Lung microvascular endothelial cell (primary cell): ENCODE results near the gene PLAAT3. TPM values are rescaled to one million over a fixed set of nuclear protein-coding genes. Genes with fewer than 3 reads are reported as not detected.
"Not testable (repeated sequence)": the region's sequence is repeated elsewhere in the genome, so short reads cannot be mapped to it uniquely, and the experiment has no call there.

Source experiments
- DNase-seq, 2 donors: peaks; one replicate each; pipeline versions ENCODE4 v3.0.0 to v3.0.0-alpha.2; 2010; ENCODE audit warnings: low read depth in 2 of 2
- total RNA-seq: library from RNA; depleted of rRNA; stranded (reverse); fragments of >200 nt; gene quantifications from 2 replicates; pipeline ENCODE4 v1.2.1, GENCODE V29; 2014

PLAAT3 gene
- total RNA-seq, 1 donor from 2014 or later, result 63.1 TPM

DNA sequence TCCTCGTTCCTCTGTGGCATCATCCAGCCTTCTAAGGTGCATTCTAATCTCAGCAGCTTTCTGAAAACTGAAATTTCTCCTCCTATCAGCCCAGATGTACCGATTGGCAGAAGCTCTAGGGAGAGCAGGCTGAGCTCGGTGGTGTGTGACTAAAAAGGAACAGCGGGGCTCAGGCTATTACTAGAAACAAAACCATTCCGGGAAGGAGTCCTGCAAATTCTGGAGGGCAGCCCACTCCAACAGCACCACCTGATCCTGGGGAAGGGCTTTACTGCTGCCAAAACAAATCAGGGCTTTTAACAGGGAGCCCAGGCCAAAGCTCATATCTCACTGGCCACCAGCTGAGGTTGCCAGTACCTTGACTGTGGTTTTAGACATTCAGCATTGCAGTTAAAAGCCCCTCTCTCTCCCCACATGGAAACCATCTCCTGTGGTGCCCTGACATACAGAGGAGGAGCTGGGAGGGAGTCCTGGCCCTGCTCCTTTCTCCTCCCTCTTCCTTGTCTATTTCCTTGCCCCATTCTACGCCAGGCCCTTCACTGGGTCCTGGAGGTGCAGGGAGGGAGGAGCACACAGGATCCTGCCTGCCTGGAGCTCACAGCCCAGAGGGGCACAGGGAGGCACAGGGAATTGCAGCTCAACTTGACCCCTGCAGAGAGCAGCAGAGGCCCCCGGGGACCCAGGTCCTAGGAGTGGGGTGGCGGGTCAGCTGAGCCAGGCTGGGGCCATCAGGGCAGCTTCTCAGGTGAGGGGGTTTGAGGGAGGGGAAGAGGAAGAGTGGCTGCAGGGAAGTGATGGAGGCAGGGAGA is 76.7 kb downstream of the PLAAT3 start:
- peak; percentile 20 to 56 for DNase-seq

DNA sequence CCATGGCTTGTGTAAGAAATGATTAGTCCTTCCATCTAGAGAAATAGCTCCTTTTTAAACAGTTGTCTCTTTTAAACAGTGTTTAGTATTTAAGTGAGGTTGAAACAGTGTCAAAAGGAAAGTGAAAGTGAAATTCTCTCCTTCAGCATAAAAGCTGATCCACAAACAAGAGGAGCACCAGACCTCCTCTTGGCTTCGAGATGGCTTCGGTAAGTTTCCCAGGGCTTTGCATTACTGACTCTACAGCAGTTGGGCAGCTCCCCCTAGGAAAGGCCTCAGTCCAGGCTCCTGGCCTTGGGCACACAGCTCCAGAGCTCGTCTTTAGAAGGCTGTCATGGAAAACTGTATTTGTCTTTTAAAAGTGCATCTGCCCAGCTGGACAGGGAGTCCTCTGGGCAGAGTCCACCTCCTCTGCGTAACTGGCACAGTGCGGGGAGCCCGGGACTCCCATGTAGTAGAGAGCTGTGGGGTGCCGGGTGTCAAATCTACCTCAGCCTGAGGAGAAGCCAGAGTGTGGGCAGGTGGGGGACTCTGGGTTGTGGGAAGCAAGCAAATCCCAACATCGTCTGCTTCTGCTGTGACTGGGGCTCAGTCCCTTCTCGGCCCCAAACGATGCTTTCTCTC is 77.5 kb downstream of the PLAAT3 start, which contains the start of gene PLAAT4:
Gene PLAAT4, plus strand, starts transcription at position 140 of the 624 bp plus-strand sequence. Its CDS starts 61 bp downstream, at position 201.
- peak; percentile 71 to 79 for DNase-seq

DNA sequence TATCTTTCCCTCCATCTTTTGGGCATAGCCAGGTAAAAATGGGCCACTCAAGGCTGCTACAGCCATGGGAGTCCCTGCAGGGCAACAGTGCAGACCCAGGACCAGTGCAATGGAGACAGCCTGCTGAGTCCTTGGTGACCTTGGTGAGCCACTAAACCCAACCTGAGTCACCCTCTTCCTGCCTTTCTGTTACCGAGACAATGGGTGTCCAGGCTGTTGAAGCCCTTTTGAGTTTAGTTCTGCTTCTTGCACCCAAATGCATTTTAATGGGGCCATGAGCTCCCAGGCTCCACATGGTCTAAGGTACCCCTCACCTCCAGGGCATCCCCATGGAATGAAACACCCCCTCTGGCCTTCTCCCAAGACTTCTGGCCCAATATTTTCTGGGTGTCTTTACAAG is 78.5 kb downstream of the PLAAT3 start:
- DNase-seq, result peak in 1 of 2 donors; percentile 53

DNA sequence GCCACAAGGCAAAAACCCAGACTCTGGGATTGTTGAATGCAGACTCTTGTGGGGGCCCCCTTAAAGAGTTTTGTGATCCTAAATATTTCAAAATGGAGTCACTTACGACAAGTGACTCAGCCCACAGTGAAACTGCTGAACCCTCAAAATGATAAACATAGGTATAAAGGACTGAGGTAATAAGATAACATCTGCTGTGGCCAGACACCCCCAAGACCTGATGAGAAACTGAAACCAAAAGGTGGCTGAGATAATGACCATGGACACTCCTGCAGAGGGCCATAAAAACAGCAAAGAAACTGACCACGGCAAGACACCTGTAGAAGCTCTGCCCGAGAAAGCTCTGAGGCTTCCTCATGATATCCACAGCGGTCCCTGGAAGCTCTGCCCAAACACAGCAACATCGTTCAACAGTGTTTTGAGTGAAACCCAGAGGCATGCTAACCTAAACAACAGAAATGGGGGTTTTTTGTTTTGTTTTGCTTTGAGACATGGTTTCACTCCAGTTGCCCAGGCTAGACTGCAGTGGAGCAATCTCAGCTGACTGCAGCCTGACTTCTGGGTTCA is 79.3 kb downstream of the PLAAT3 start:
- DNase-seq, result no peak

DNA sequence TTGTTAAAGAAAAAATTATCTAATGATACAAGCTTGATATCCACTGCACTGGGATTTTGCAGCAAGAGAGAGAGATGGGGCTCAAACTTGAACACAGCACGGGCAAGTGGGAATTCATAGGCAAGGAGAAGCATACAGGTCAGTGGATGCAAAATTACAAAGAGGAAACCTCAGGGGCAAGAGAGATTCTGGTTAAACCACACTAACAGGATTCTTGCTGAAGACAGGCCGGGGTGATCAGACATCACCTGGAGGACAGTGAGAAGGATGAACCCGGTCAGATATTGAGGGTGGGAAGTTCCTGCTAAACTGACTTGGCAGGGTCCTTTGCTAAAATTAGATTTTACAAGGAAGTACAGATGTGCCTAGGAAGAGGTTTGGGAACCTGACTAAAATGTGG is 80.2 kb downstream of the PLAAT3 start:
- no peak for DNase-seq

DNA sequence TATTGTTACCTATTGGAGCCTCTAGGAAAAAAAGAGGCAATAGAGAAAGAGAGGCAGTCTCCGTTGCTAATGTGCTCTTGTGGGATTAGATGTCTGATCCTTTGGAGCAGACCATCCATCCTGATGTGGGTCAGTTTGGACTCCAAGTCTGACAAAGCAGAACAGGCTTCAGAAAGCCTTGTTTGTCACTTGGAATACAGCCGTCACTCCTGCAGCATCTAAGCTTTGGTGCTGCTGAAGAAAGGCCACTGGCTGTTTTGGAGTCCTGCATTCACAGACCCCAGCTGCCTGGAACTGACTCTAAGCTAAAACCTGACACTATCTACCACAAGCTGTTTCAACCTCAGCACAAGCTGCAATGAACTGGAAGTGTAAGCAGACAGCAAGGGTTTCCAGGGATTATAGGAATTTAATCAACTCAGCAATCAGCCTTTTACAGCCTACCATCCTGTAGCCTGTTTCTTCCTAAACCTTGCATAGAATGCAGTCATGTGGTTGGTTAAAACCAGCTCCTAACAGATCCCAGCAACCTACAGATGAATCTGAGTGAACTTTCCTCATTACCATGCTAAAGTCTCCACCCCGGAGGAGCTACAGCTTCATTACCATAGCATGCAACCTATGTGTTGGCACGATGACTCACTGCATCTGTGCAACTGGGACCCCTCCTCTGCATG is 81.3 kb downstream of the PLAAT3 start:
- DNase-seq, result no peak

DNA sequence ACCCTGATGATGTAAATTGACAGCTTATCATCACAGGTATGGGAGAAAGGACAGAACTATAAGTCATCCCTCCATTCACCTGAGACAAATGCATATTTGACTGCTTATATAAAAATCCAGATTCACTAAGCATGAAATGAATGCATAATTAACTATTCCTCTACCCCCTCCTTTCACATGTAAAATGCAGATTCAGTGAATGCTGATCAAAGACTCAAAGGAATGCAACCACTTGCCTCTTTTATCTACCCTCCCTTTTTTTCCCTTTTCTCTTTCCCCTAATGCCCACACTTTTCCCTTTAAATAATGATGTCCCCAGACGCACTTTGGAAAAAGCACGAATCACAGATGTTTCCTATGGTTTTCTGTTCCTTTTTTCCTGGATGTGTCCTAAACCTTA is 82.1 kb downstream of the PLAAT3 start:
- DNase-seq, result no peak

DNA sequence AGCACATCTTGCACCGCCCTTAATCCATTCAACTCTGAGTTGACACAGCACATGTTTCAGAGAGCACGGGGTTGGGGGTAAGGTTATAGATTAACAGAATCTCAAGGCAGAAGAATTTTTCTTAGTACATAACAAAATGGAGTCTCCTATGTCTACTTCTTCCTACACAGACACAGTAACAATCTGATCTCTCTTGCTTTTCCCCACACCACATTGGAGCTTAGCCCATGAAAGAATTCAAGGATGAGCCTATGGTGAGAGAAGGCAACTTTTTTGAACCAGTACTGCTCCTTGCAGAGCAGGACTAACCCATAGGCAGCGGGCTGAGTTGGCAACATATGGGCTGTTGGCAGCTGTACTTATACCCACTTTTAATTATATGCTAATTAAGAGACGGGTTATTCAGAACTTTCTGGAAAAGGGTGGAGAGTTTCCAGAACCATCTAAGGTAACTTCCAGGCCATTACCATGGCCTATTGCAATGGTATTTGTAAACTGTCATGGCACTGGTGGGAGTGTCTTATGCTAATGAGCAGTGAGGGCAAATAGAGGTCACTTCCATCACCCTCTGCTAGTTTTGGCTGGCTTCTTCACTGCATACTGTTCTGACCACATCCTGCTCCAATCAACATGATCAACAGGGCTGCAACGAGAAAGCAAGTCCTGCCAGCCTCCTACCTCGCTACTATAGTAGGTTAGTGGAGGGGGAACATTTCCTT is 83.0 kb downstream of the PLAAT3 start:
- DNase-seq, result peak; percentile 78 to 80

DNA sequence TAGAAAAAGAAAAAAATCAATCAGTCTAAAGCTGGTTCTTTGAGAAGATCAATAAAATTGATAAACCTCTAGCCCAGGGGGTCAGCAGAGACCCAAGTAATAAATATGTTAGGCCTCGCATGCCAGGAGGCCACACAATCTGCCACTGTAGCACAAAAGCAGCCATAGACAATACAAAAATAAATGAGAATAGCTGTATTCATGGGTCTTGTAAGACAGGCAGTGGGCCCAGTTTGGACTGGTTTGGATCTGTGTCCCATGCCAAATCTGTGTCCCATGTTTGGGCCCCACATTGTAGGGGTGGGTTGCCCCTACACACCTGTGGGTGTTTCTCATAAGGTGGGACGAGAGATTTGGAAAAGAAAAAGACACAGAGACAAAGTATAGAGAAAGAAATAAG is 84.2 kb downstream of the PLAAT3 start:
- DNase-seq, result no peak

DNA sequence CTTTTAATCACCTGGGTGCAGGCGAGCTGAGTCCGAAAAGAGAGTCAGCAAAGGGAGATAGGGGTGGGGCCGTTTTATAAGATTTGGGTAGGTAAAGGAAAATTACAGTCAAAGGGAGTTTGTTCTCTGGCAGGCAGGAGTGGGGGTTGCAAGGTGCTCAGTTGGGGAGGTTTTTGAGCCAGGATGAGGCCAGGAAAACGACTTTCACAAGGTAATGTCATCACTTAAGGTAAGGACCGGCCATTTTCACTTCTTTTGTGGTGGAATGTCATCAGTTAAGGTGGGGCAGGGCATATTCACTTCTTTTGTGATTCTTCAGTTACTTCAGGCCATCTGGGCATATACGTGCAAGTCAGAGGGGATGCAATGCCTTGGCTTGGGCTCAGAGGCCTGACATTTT is 84.9 kb downstream of the PLAAT3 start:
- not testable (repeated sequence) for DNase-seq

DNA sequence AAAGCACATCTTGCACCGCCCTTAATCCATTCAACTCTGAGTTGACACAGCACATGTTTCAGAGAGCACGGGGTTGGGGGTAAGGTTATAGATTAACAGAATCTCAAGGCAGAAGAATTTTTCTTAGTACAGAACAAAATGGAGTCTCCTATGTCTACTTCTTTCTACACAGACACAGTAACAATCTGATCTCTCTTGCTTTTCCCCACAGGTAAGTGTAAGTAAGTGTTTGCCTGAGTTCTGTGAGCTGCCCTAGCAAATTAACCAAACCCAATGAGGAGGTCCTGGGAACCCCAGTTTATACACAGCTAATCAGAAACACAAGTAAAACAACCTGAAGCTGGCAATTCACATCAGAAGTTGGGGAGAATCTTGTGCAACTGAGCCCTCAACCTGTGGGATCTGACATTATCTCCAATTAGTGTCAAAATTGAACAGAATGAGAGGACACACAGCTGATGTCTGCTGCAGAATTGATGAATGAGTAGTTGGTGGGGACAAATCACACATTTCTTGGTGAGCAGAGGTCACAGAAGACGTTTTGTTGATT is 85.4 kb downstream of the PLAAT3 start:
- not testable (repeated sequence) for DNase-seq

DNA sequence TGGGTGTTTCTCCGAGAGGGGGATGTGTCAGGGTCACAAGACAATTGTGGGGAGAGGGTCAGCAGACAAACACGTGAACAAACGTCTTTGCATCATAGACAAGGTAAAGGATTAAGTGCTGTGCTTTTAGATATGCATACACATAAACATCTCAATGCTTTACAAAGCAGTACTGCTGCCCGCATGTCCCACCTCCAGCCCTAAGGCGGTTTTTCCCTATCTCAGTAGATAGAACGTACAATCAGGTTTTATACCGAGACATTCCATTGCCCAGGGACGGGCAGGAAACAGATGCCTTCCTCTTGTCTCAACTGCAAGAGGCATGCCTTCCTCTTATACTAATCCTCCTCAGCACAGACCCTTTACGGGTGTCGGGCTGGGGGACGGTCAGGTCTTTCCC is 86.1 kb downstream of the PLAAT3 start:
- DNase-seq, result not testable (repeated sequence)

DNA sequence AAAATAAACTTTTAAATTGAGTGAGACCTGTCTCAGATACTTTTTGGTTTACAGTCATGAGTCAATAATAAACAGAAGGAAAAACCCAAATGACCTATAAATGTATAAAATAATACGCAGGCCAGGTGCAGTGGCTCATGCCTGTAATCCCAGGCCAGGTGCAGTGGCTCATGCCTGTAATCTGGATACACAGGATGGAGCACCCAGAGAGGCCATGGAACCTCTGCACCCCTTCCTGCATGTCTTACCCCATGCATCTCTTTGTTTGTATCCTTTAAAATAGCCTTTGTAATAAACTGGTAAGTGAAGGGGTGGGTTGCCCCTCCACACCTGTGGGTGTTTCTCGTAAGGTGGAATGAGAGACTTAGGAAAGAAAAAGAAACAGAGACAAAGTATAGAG is 86.6 kb downstream of the PLAAT3 start:
- DNase-seq, result no peak

Other genes starting within 250 kb of the PLAAT3 start
- not detected in 2 replicates for gene SLC22A9, start 244.6 kb downstream of the PLAAT3 start, total RNA-seq
- not detected in 2 replicates for gene PLAAT5, start 123.3 kb downstream of the PLAAT3 start, total RNA-seq
- not detected in 2 replicates for gene LGALS12, start 108.3 kb downstream of the PLAAT3 start, total RNA-seq
- 1.6 and 2.8 TPM in 2 replicates for gene PLAAT4, start 77.6 kb downstream of the PLAAT3 start, total RNA-seq
- gene PLAAT2, start 51.1 kb downstream of the PLAAT3 start, total RNA-seq, result not detected in 2 replicates
- 69.3 and 85.7 TPM in 2 replicates for gene ATL3, start 56.9 kb upstream of the PLAAT3 start, total RNA-seq
- 42.7 and 49.8 TPM in 2 replicates for gene RTN3, start 67.1 kb upstream of the PLAAT3 start, total RNA-seq
- 9.1 and 9.6 TPM in 2 replicates for gene ZFTA, start 154.3 kb upstream of the PLAAT3 start, total RNA-seq
- 8.1 and 8.9 TPM in 2 replicates for gene SPINDOC, start 199.0 kb upstream of the PLAAT3 start, total RNA-seq
- gene MARK2, start 224.7 kb upstream of the PLAAT3 start, total RNA-seq, result 6.8 and 9.9 TPM in 2 replicates